Breast epithelium (tissue), 3 donors: ENCODE data around the gene VAC14.

Source experiments
- CTCF ChIP-seq, 3 donors: fragments of 450-650 bp; IDR thresholded peaks; one replicate each; pipeline ENCODE4 v1.5.1; 2016 to 2017; ENCODE audit warnings: antibody characterized with exemption in 3 of 3, mild to moderate bottlenecking in 3 of 3, moderate library complexity in 3 of 3
- POLR2AphosphoS5 ChIP-seq, 3 donors: sonication (generic); formaldehyde crosslinking; IDR thresholded peaks; one replicate each; pipeline ENCODE4 v1.6.1; 2017; ENCODE audit warnings: antibody characterized with exemption in 3 of 3

GRCh38 chr16:70789595-70790447 is 11.1 kb downstream of the VAC14 start:
- TF ChIP-seq CTCF (IDR thresholded peaks at IDR 0.05): no peak
- TF ChIP-seq POLR2AphosphoS5 (IDR thresholded peaks at IDR 0.05): no peak
